Trophoblast cell (in vitro differentiated cells and primary cell): ENCODE measurements around the gene DQX1.

Source experiments
- DNase-seq, 2 donors: peaks; one replicate each; pipeline ENCODE4 v3.0.0-alpha.2; 2016
- H2AFZ ChIP-seq: 2 replicates; pipeline ENCODE4 v1.6.1; 2013; ENCODE audit warnings: low read length, moderate library complexity, mild to moderate bottlenecking; ENCODE audit not compliant: insufficient read depth, poor library complexity
- H2AK5ac ChIP-seq: 2 replicates; pipeline ENCODE4 v1.6.1; 2013; ENCODE audit warnings: mild to moderate bottlenecking, low read length
- H2BK120ac ChIP-seq: 2 replicates; pipeline ENCODE4 v1.6.1; 2013; ENCODE audit warnings: low read length, mild to moderate bottlenecking, moderate library complexity; ENCODE audit not compliant: insufficient read depth, poor library complexity
- H2BK12ac ChIP-seq: 2 replicates; pipeline ENCODE4 v1.6.1; 2013; ENCODE audit warnings: mild to moderate bottlenecking, low read length, moderate library complexity
- H2BK5ac ChIP-seq: 2 replicates; pipeline ENCODE4 v1.6.1; 2013; ENCODE audit warnings: low read length, low read depth, moderate library complexity, mild to moderate bottlenecking; ENCODE audit not compliant: poor library complexity
- H3K14ac ChIP-seq: 2 replicates; pipeline ENCODE4 v1.6.1; 2013; ENCODE audit warnings: mild to moderate bottlenecking, low read length
- H3K18ac ChIP-seq: 2 replicates; pipeline ENCODE4 v1.6.1; 2013; ENCODE audit warnings: mild to moderate bottlenecking, low read length
- H3K23ac ChIP-seq: 2 replicates; pipeline ENCODE4 v1.6.1; 2013; ENCODE audit warnings: low read length
- H3K27ac ChIP-seq: 2 replicates; pipeline ENCODE4 v1.5.1; 2013; ENCODE audit warnings: low read depth, mild to moderate bottlenecking, inconsistent platforms, low read length, moderate library complexity
- H3K27me3 ChIP-seq: 2 replicates; pipeline ENCODE4 v1.6.1; 2013; ENCODE audit warnings: inconsistent platforms, mild to moderate bottlenecking, low read length, moderate library complexity; ENCODE audit not compliant: insufficient read depth
- H3K36me3 ChIP-seq, 2 experiments: 1 replicate in 1 of 2; 2 replicates in 1 of 2; pipeline ENCODE4 v1.6.1; 2013; ENCODE audit warnings: low read length in 2 of 2, mild to moderate bottlenecking in 2 of 2, moderate library complexity in 1 of 2; ENCODE audit not compliant: insufficient read depth in 2 of 2, control insufficient read depth in 1 of 2
- H3K4ac ChIP-seq: 2 replicates; pipeline ENCODE4 v1.6.1; 2013; ENCODE audit warnings: low read depth, mild to moderate bottlenecking, low read length, moderate library complexity
- H3K4me1 ChIP-seq, 2 experiments: 1 replicate in 1 of 2; 2 replicates in 1 of 2; pipeline ENCODE4 v1.6.1; 2013; ENCODE audit warnings: low read length in 2 of 2, mild to moderate bottlenecking in 2 of 2, moderate library complexity in 1 of 2; ENCODE audit not compliant: insufficient read depth in 2 of 2, control insufficient read depth in 1 of 2
- H3K4me2 ChIP-seq: 2 replicates; pipeline ENCODE4 v1.6.1; 2013; ENCODE audit warnings: inconsistent platforms, mild to moderate bottlenecking, low read length, moderate library complexity
- H3K4me3 ChIP-seq: 2 replicates; pipeline ENCODE4 v1.5.1; 2013; ENCODE audit warnings: mild to moderate bottlenecking, low read depth, low read length, inconsistent platforms
- H3K79me1 ChIP-seq: one replicate; pipeline ENCODE4 v1.6.1; 2013; ENCODE audit warnings: low read length
- H3K79me2 ChIP-seq: 2 replicates; pipeline ENCODE4 v1.6.1; 2013; ENCODE audit warnings: low read length, mild to moderate bottlenecking; ENCODE audit not compliant: control insufficient read depth, insufficient read depth, poor library complexity
- H3K9ac ChIP-seq: 2 replicates; pipeline ENCODE4 v1.6.1; 2013; ENCODE audit warnings: mild to moderate bottlenecking, low read length
- H3K9me3 ChIP-seq: 2 replicates; pipeline ENCODE4 v1.6.1; 2013; ENCODE audit warnings: low read depth, mild to moderate bottlenecking, control low read depth, inconsistent platforms, low read length; ENCODE audit not compliant: insufficient read depth
- H4K12ac ChIP-seq: 2 replicates; pipeline ENCODE4 v1.6.1; 2013; ENCODE audit warnings: low read depth, mild to moderate bottlenecking, low read length, moderate library complexity
- H4K8ac ChIP-seq: 2 replicates; pipeline ENCODE4 v1.6.1; 2013; ENCODE audit warnings: low read depth, mild to moderate bottlenecking, low read length, moderate library complexity
- H4K91ac ChIP-seq: one replicate; pipeline ENCODE4 v1.6.1; 2013; ENCODE audit warnings: low read depth, mild to moderate bottlenecking, low read length, moderate library complexity
- WGBS: extraction: QIAGEN DNeasy Blood & Tissue Kit; methylation state at CpG from one replicate; pipeline ENCODE4 v1.1.7; 2013; ENCODE audit warnings: missing lambda C conversion rate; ENCODE audit not compliant: insufficient read length, insufficient coverage; ENCODE audit errors: extremely low coverage; 5-methylcytosine and 5-hydroxymethylcytosine counted together

The DQX1 gene

DNA sequence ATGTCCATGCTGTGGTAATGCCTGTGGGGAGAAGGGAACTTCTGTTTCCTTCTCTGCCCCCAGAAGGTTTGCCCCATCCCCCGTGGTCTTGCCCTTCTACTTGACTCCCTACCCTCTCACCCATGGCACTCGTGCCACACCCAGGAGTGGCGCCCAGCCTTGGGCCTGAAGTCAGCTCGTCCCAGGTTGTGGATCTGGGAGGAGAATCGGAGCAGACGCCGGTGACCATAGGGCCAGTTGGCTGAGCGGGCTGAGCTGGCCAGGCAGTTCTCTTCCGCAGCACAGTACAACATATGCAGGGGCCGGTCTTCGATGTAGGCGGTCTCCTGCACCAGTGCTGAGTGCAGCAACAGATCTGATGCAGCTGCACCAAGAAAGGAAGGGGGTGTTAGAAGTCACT is 8.4 kb upstream of the DQX1 start:
- Histone ChIP-seq H3K4me1 (peaks cover 6% of the 10 kb centered on the region in 2 experiments), H3K23ac (no peak overlapping the region), H3K9me3 (no peaks in the 10 kb centered on the region), H3K79me1 (peaks cover 7% of the 10 kb centered on the region), H4K91ac (no peak overlapping the region), H4K12ac (no peak overlapping the region), H2BK120ac (no peak overlapping the region), H4K8ac (no peak overlapping the region), H3K4ac (no peak overlapping the region), H2AK5ac (no peak overlapping the region), H3K4me3 (no peak overlapping the region), H3K27ac (no peak overlapping the region), H2BK12ac (no peak overlapping the region), H3K4me2 (no peak overlapping the region), H2AFZ (no peak overlapping the region), H3K18ac (no peak overlapping the region), H3K79me2 (peaks cover 5% of the 10 kb centered on the region), H3K9ac (no peak overlapping the region), H3K36me3 (peaks cover 12 to 18% of the 10 kb centered on the region in 2 experiments), H2BK5ac (no peak overlapping the region), H3K14ac (no peak overlapping the region), H3K27me3 (no peaks in the 10 kb centered on the region)
- no CpG with 5 or more reads among the region's 12 CpGs for whole genome bisulfite sequencing
- no peak for DNase-seq

DNA sequence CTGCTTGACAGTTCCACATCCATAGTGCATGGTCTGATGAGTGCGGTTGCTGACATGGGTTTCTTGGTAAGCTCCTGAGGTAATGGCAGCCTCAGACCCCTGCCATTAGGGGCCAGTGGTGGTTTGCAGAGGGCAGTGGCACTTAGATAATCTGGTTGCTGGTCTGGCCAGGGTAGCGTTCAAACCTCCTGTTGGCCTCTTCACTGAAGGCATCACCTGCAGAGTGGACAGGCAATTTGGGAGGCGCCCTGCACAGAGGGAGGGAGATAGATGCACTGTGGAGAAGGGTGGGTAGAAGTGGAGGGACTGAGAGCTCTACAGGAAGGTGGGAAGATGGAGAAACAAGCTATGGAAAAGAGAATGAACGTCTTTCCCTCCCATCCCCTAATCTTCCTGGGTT is 7.4 kb upstream of the DQX1 start:
- no peak overlapping the region for H4K12ac ChIP-seq
- H3K4me3 ChIP-seq = no peak overlapping the region
- no peak overlapping the region for H3K4ac ChIP-seq
- H2BK120ac ChIP-seq = no peak overlapping the region
- no peak overlapping the region for H2BK12ac ChIP-seq
- DNase-seq = no peak
- H3K79me2 ChIP-seq = peaks cover 11% of the 10 kb centered on the region
- no peak overlapping the region for H2AFZ ChIP-seq
- H3K18ac ChIP-seq = no peak overlapping the region
- H3K79me1 ChIP-seq = peaks cover 11% of the 10 kb centered on the region
- no peak overlapping the region for H4K91ac ChIP-seq
- no peaks in the 10 kb centered on the region for H3K27me3 ChIP-seq
- no peak overlapping the region for H3K4me2 ChIP-seq
- H4K8ac ChIP-seq = no peak overlapping the region
- no peak overlapping the region for H2BK5ac ChIP-seq
- no CpG with 5 or more reads among the region's 4 CpGs for WGBS
- H3K23ac ChIP-seq = no peak overlapping the region
- H3K14ac ChIP-seq = no peak overlapping the region
- peaks cover 12 to 18% of the 10 kb centered on the region in 2 experiments for H3K36me3 ChIP-seq
- no peak overlapping the region for H2AK5ac ChIP-seq
- no peak overlapping the region for H3K9ac ChIP-seq
- no peaks in the 10 kb centered on the region for H3K9me3 ChIP-seq
- H3K4me1 ChIP-seq = peaks cover 9% of the 10 kb centered on the region in 2 experiments
- H3K27ac ChIP-seq = no peak overlapping the region

DNA sequence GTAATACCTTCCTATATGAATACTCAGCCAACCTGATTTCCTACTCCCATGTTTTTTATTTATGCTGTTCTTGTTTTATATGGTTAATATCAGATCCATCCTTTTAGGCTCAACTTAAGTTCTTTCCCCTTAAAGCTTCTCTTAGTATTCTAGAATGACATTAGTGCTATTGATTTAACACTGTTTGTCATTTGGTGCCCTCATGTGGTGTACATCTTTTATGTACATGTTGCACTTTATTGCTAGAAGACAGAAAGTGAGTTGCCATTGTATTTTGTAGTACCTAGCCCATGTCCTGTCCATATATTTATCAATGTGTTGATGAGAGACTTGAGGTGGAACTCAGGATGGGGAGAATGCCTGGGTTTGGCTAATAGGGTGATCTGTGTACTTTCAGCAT is 6.2 kb upstream of the DQX1 start:
- Histone ChIP-seq H3K4me1 (peaks cover 9 to 13% of the 10 kb centered on the region in 2 experiments), H3K4ac (no peak overlapping the region), H3K36me3 (peaks cover 20 to 27% of the 10 kb centered on the region in 2 experiments), H4K8ac (no peak overlapping the region), H3K79me1 (peaks cover 11% of the 10 kb centered on the region), H3K4me2 (no peak overlapping the region), H3K79me2 (peaks cover 13% of the 10 kb centered on the region), H4K91ac (no peak overlapping the region), H3K23ac (no peak overlapping the region), H3K27ac (no peak overlapping the region), H3K14ac (no peak overlapping the region), H3K4me3 (no peak overlapping the region), H2AK5ac (no peak overlapping the region), H3K18ac (no peak overlapping the region), H3K9ac (no peak overlapping the region), H2BK12ac (no peak overlapping the region), H4K12ac (no peak overlapping the region), H3K27me3 (no peaks in the 10 kb centered on the region), H3K9me3 (no peaks in the 10 kb centered on the region), H2BK120ac (no peak overlapping the region), H2AFZ (no peak overlapping the region), H2BK5ac (no peak overlapping the region)
- DNase-seq = peak in 1 of 2 donors; percentile 55

DNA sequence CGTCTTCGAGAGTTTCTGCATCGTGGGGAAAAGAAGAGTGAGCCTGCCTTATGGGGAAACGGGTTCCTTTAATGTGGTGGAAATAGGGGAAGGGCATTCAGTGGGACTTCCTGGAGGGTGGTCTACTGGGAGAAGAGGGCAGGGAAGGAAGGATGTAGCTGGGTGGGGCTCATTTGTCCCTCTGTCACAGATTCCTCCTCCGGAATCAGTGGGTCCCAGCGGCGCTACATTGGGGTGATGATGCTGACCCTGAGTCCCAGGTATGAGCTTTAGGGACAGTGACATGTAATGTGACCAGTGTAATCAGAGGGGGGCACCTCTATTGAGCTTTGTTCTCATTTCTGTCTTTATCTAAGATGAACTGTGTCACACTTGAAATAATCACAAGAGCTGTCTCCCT is 5.6 kb upstream of the DQX1 start:
- no peak overlapping the region for H4K12ac ChIP-seq
- H3K9ac ChIP-seq = no peak overlapping the region
- H3K4me1 ChIP-seq = peaks cover 9 to 13% of the 10 kb centered on the region in 2 experiments
- H3K27ac ChIP-seq = no peak overlapping the region
- no peak overlapping the region for H2BK5ac ChIP-seq
- H3K4me2 ChIP-seq = no peak overlapping the region
- H3K27me3 ChIP-seq = no peaks in the 10 kb centered on the region
- no peak overlapping the region for H2BK12ac ChIP-seq
- no CpG with 5 or more reads among the region's 7 CpGs for WGBS
- H3K4ac ChIP-seq = no peak overlapping the region
- H2AFZ ChIP-seq = no peak overlapping the region
- no peak overlapping the region for H3K23ac ChIP-seq
- no peak overlapping the region for H2BK120ac ChIP-seq
- DNase-seq = no peak
- H2AK5ac ChIP-seq = no peak overlapping the region
- H3K4me3 ChIP-seq = no peak overlapping the region
- no peak overlapping the region for H4K8ac ChIP-seq
- no peak overlapping the region for H3K14ac ChIP-seq
- peaks cover 26 to 32% of the 10 kb centered on the region in 2 experiments for H3K36me3 ChIP-seq
- H3K79me1 ChIP-seq = peaks cover 11% of the 10 kb centered on the region
- no peak overlapping the region for H4K91ac ChIP-seq
- no peaks in the 10 kb centered on the region for H3K9me3 ChIP-seq
- H3K18ac ChIP-seq = no peak overlapping the region
- peaks cover 13% of the 10 kb centered on the region for H3K79me2 ChIP-seq
